Endodermal cell (in vitro differentiated cells): ENCODE data around the gene ZFP30. TPM values are rescaled to one million over a fixed set of nuclear protein-coding genes. Genes with fewer than 3 reads are reported as not detected.
A peak's percentile ranks its signal among the peaks of the same experiment; 100 is the strongest.

Source experiments
- DNase-seq: peaks from one replicate; pipeline ENCODE4 v3.0.0-alpha.2; 2017
- H3K27ac ChIP-seq: 2 replicates; pipeline ENCODE4 v1.5.1; 2013; ENCODE audit warnings: mild to moderate bottlenecking, low read depth, low read length, moderate library complexity
- H3K27me3 ChIP-seq: 2 replicates; pipeline ENCODE4 v1.6.1; 2013; ENCODE audit warnings: mild to moderate bottlenecking, low read length, moderate library complexity; ENCODE audit not compliant: insufficient read depth, control insufficient read depth, poor library complexity, severe bottlenecking
- H3K36me3 ChIP-seq: 2 replicates; pipeline ENCODE4 v1.7.0; 2013; ENCODE audit warnings: mild to moderate bottlenecking, low read length, moderate library complexity; ENCODE audit not compliant: control insufficient read depth, insufficient read depth
- H3K4me1 ChIP-seq: one replicate; pipeline ENCODE4 v1.7.0; 2013; ENCODE audit warnings: low read length; ENCODE audit not compliant: control insufficient read depth, insufficient read depth
- H3K4me3 ChIP-seq: 2 replicates; pipeline ENCODE4 v1.5.1; 2013; ENCODE audit warnings: mild to moderate bottlenecking, low read length, moderate library complexity
- H3K9ac ChIP-seq: 2 replicates; pipeline ENCODE4 v1.6.1; 2013; ENCODE audit warnings: mild to moderate bottlenecking, low read length, moderate library complexity; ENCODE audit not compliant: poor library complexity, severe bottlenecking; ENCODE audit errors: extremely low read depth
- H3K9me3 ChIP-seq: 2 replicates; pipeline ENCODE4 v1.6.1; 2013; ENCODE audit warnings: mild to moderate bottlenecking, low read length, moderate library complexity; ENCODE audit not compliant: control insufficient read depth
- H3K27ac Mint-ChIP-seq: 2 replicates; pipeline ENCODE4 v1.8.0; 2020; ENCODE audit warnings: mixed read lengths
- H3K27me3 Mint-ChIP-seq: 2 replicates; pipeline ENCODE4 v1.8.0; 2021; ENCODE audit warnings: mild to moderate bottlenecking, mixed read lengths; ENCODE audit not compliant: insufficient read depth
- H3K36me3 Mint-ChIP-seq: 2 replicates; pipeline ENCODE4 v1.8.0; 2020; ENCODE audit warnings: low read depth, mixed read lengths
- H3K4me1 Mint-ChIP-seq: 2 replicates; pipeline ENCODE4 v1.8.0; 2020; ENCODE audit warnings: mixed read lengths
- H3K4me3 Mint-ChIP-seq: 2 replicates; pipeline ENCODE4 v1.8.0; 2020; ENCODE audit warnings: mild to moderate bottlenecking, moderate library complexity, mixed read lengths
- H3K9me3 Mint-ChIP-seq: 2 replicates; pipeline ENCODE4 v1.8.0; 2020; ENCODE audit warnings: mild to moderate bottlenecking, mixed read lengths
- WGBS, 2 experiments: methylation state at CpG; one replicate each; pipeline versions ENCODE4 v1.1.5 to v1.1.7; 2013; ENCODE audit warnings: missing lambda C conversion rate in 2 of 2, mixed read lengths in 1 of 2; ENCODE audit not compliant: insufficient coverage in 1 of 2, insufficient read length in 1 of 2; 5-methylcytosine and 5-hydroxymethylcytosine counted together
- total RNA-seq, 2 donors: library from RNA; stranded (reverse); fragmentation: NEBNext Ultra II Directional in 1 of 2; extraction: Animal tissue kit (Norgen Biotek cat#: 25700) in 1 of 2; gene quantifications; 2 replicates in 1 of 2; 3 replicates in 1 of 2; pipeline ENCODE4 v1.2.1, GENCODE V29; 2021
- TF ChIP-seq, protein P1 (sequence below): fragments of 200-600 bp; sonication (generic); conservative IDR thresholded peaks from 2 replicates; pipeline ENCODE4 v1.5.0; 2021; ENCODE audit warnings: antibody characterized with exemption, mild to moderate bottlenecking

ZFP30 gene
- total RNA-seq, 2 donors from 2014 or later = 14.5 to 22.5 TPM

DNA sequence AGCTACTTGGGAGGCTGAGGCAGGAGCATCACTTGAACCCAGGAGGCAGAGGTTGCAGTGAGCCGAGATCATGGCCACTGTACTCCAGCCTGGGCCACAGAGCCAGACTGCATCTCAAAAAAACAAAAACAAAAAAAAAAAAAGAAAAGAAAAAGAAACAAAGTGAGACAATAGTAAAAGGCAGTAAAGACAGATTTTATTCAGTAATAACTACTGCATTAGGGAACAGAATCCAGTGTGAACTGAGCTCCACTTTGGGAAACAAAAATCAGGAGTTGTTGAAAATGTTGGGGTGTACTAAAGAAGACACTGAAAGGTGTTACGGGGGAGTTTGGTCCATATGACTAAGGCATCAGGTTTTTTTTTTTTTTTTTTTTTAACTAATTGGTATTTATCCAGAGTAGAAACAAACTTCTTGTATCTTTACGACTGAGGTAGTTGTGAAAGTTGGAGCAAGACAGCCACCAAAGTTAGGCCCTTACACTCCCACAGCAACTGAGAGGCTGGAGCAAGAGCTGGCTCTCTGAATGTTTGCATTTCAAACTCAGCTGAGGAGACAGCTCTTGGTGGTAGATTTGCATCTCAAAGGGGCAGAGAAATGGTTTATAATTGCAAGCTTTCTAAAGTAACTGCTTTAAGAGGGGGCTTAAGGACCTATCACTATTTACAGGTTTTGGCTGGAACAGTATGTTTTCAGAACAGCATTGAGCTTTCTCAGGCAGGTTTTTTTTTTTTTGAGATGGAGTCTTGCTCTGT, 40.1 kb upstream of the ZFP30 start:
- peaks cover 1% of the 10 kb centered on the region for H3K4me1 Mint-ChIP-seq
- H3K4me1 ChIP-seq = no peaks in the 10 kb centered on the region
- peaks cover 38% of the 10 kb centered on the region for H3K36me3 Mint-ChIP-seq
- H3K9me3 Mint-ChIP-seq = peaks cover 15% of the 10 kb centered on the region
- no peaks in the 10 kb centered on the region for H3K27me3 ChIP-seq
- H3K27ac Mint-ChIP-seq = no peak overlapping the region
- DNase-seq = peak; percentile 52
- peaks cover 18% of the 10 kb centered on the region for H3K9me3 ChIP-seq
- no peak overlapping the region for H3K4me3 Mint-ChIP-seq
- TF ChIP-seq, protein P1, sequence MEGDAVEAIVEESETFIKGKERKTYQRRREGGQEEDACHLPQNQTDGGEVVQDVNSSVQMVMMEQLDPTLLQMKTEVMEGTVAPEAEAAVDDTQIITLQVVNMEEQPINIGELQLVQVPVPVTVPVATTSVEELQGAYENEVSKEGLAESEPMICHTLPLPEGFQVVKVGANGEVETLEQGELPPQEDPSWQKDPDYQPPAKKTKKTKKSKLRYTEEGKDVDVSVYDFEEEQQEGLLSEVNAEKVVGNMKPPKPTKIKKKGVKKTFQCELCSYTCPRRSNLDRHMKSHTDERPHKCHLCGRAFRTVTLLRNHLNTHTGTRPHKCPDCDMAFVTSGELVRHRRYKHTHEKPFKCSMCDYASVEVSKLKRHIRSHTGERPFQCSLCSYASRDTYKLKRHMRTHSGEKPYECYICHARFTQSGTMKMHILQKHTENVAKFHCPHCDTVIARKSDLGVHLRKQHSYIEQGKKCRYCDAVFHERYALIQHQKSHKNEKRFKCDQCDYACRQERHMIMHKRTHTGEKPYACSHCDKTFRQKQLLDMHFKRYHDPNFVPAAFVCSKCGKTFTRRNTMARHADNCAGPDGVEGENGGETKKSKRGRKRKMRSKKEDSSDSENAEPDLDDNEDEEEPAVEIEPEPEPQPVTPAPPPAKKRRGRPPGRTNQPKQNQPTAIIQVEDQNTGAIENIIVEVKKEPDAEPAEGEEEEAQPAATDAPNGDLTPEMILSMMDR = no peak
- peaks cover 28% of the 10 kb centered on the region for H3K36me3 ChIP-seq
- 84 to 100% methylated on average over 1 to 3 of the region's 3 CpGs for WGBS, 2 experiments
- peaks cover 42% of the 10 kb centered on the region for H3K27me3 Mint-ChIP-seq
- no peak overlapping the region for H3K9ac ChIP-seq
- no peak overlapping the region for H3K4me3 ChIP-seq
- H3K27ac ChIP-seq = no peak overlapping the region

GRCh38 chr19:37692956-37693620, 37.8 kb upstream of the ZFP30 start:
- Mint-ChIP-seq H3K9me3 (no peaks in the 10 kb centered on the region), H3K27me3 (peaks cover 46% of the 10 kb centered on the region), H3K36me3 (peaks cover 16% of the 10 kb centered on the region), H3K4me3 (no peak overlapping the region), H3K4me1 (peaks cover 1% of the 10 kb centered on the region), H3K27ac (no peak overlapping the region)
- H3K4me3 ChIP-seq = no peak overlapping the region
- H3K27me3 ChIP-seq = no peaks in the 10 kb centered on the region
- WGBS, 2 experiments = 87 to 88% methylated on average over 7 to 11 of the region's 11 CpGs
- no peak for DNase-seq
- peaks cover 7% of the 10 kb centered on the region for H3K36me3 ChIP-seq
- H3K9me3 ChIP-seq = no peaks in the 10 kb centered on the region
- TF ChIP-seq, protein P1 = no peak
- no peak overlapping the region for H3K27ac ChIP-seq
- no peaks in the 10 kb centered on the region for H3K4me1 ChIP-seq
- H3K9ac ChIP-seq = no peak overlapping the region

DNA sequence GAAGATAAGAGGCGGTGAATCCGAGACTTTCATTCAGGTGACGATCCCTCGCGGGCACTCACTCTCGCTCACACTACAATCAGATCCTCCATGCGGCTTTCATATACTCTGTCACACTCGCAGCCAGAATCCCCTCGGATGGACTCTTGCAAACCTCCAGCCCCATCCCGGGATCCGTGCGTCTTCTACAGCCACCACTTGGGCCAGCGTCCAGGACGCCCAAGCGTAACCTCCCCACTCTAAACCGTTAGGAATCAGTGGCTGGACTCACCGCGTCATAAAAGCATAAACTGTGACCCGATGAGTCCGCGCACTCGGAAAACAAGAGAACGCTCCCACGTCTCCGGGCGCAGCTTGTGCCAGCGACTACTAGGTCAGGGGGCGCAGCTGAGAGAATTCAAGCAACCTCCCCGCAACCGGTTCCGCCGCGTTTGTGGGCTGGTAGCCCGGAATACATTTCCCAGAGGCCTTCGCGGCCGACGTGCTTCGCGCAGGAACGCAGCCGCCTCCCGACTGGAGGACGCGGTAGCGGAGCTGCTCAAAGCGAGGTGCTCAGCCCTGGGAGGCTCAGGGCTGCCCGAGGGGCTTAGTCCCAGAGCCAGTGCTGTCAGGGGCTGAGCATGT, 36.7 kb upstream of the ZFP30 start:
- TF ChIP-seq, protein P1 = peak; percentile 27
- 3 to 10% methylated on average over 16 to 48 of the region's 48 CpGs for WGBS, 2 experiments
- peak overlapping the region; percentile 17 for H3K9ac ChIP-seq
- peak; percentile 91 for DNase-seq
- H3K4me1 ChIP-seq = no peaks in the 10 kb centered on the region
- no peaks in the 10 kb centered on the region for H3K36me3 ChIP-seq
- H3K9me3 ChIP-seq = no peaks in the 10 kb centered on the region
- peaks cover 3% of the 10 kb centered on the region for H3K9me3 Mint-ChIP-seq
- H3K27ac ChIP-seq = no peak overlapping the region
- peaks cover 7% of the 10 kb centered on the region for H3K36me3 Mint-ChIP-seq
- peaks cover 1% of the 10 kb centered on the region for H3K4me1 Mint-ChIP-seq
- H3K4me3 ChIP-seq = peak overlapping the region; percentile 81
- peaks cover 46% of the 10 kb centered on the region for H3K27me3 Mint-ChIP-seq
- H3K4me3 Mint-ChIP-seq = peak overlapping the region; percentile 82
- H3K27me3 ChIP-seq = no peaks in the 10 kb centered on the region
- H3K27ac Mint-ChIP-seq = peak overlapping the region; percentile 82
